ENCODE measurements around the gene GMPPA. TPM values are rescaled to one million over a fixed set of nuclear protein-coding genes. Genes with fewer than 3 reads are reported as not detected.
A peak's percentile ranks its signal among the peaks of the same experiment; 100 is the strongest.

GMPPA gene
- total RNA-seq, 1 experiment from 2014 or later = 81.6 TPM

DNA sequence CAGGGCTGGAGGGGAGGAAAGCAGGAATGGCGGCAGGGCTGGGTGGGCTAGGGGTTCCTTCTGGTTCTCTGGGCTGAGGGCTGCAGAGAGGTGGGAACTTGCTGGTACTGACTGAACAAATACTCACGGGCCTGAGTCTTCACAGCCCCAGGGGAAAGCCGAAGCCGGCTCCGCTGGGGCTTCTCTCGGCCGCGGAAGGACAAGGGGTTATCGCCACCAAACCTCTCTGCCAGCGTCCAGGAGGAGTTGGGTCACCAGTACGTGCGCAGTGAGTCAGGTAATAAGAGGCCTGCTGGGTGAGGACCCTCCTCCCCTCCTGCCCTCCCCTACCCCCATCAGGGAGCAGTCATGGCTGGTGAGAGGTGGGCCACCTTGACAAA is 13.5 kb upstream of the GMPPA start:
- no peak for DNase-seq (ENCODE audit: low read depth)

DNA sequence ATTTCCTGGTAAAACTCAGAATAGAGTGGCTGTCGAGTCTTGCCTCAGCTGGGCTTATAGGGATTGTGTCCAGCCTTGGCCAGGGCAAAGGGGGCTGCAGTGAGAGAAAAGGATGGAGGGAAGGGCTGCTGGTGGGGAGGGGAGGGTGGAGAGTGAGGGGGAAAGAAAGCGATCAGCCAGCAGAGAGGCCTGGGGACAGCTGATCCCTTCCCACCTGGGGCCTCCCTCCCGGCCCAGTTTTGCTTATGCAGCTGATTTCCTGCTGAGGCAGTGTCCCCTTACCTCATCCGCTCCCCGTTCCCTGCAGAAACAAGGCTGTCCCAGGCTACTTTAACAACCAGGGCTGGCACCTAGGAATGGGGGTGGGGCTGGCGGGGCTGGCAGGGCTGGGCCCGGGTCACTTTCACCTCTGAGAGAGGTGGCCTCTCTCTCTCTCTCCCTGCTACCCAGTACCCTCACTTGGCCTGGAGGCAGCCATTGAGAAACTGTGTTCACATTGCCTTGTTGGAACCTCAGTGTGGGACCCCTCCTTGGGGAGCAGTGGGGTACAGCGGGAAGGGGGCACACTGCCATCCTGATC is 12.2 kb upstream of the GMPPA start:
- no peak for DNase-seq (ENCODE audit: low read depth)

DNA sequence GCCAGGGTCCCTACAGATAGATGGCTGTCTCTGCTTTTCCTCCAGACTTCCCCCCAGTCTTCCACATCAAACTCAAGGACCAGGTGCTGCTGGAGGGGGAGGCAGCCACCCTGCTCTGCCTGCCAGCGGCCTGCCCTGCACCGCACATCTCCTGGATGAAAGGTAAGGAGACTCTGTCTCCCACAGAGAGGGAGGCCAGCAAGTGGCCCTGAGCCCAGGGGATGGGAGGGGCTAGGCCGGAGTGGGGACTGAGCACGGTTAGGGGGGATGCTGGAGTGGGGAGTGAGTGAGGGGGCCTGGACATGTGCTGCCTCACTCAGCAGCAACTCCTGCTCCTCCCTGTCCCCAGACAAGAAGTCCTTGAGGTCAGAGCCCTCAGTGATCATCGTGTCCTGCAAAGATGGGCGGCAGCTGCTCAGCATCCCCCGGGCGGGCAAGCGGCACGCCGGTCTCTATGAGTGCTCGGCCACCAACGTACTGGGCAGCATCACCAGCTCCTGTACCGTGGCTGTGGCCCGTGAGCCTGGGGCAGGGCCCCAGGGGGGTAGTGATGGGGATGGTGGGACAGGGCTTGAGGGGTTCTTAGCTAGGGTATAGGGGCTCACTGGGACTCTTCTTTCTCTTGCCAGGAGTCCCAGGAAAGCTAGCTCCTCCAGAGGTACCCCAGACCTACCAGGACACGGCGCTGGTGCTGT is 10.4 kb upstream of the GMPPA start:
- DNase-seq (ENCODE audit: low read depth) = no peak

DNA sequence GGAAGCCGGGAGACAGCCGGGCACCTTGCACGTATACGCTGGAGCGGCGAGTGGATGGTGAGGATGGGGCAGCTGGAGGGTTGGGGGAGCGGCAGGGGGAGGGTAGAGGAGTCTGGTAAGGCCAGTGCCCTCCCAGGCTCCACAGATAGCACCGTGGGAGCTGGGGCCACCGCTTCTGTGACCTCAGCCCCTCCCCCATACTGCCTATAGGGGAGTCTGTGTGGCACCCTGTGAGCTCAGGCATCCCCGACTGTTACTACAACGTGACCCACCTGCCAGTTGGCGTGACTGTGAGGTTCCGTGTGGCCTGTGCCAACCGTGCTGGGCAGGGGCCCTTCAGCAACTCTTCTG is 9.9 kb upstream of the GMPPA start:
- no peak for DNase-seq (ENCODE audit: low read depth)

DNA sequence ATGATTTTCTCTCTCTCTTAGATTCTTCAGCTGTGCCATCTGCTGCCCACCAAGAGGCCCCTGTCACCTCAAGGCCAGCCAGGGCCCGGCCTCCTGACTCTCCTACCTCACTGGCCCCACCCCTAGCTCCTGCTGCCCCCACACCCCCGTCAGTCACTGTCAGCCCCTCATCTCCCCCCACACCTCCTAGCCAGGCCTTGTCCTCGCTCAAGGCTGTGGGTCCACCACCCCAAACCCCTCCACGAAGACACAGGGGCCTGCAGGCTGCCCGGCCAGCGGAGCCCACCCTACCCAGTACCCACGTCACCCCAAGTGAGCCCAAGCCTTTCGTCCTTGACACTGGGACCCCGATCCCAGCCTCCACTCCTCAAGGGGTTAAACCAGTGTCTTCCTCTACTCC is 9.4 kb upstream of the GMPPA start:
- no peak for DNase-seq (ENCODE audit: low read depth)

DNA sequence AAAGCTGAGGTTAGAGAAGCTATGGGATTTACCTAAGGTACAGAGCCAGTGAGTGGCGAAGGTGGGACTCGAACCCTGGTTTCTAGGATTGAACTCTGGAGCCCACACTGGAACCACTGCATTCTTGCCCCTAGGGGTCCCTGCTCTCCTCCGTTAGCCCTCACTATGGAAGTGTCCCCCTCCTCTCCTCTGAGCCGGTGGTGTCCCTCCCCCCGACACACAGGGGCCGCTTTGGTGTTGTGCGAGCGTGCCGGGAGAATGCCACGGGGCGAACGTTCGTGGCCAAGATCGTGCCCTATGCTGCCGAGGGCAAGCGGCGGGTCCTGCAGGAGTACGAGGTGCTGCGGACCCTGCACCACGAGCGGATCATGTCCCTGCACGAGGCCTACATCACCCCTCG is 8.5 kb upstream of the GMPPA start:
- DNase-seq (ENCODE audit: low read depth) = no peak

DNA sequence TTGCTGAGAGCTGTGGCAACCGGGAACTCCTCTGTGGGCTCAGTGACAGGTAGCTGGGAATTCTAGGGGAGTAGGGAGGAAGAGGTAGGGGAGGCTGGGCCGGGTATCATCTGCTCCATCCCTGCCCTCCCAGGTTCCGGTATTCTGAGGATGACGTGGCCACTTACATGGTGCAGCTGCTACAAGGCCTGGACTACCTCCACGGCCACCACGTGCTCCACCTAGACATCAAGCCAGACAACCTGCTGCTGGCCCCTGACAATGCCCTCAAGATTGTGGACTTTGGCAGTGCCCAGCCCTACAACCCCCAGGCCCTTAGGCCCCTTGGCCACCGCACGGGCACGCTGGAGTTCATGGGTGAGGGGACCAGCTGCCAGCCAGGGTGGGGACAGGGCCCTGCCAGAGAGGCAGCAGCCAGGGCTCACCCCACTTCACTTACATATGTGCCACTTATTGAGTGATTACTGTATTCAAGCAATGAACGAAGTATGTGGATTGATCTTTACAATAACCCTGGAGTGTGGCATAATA is 8.0 kb upstream of the GMPPA start:
- DNase-seq (ENCODE audit: low read depth) = no peak

DNA sequence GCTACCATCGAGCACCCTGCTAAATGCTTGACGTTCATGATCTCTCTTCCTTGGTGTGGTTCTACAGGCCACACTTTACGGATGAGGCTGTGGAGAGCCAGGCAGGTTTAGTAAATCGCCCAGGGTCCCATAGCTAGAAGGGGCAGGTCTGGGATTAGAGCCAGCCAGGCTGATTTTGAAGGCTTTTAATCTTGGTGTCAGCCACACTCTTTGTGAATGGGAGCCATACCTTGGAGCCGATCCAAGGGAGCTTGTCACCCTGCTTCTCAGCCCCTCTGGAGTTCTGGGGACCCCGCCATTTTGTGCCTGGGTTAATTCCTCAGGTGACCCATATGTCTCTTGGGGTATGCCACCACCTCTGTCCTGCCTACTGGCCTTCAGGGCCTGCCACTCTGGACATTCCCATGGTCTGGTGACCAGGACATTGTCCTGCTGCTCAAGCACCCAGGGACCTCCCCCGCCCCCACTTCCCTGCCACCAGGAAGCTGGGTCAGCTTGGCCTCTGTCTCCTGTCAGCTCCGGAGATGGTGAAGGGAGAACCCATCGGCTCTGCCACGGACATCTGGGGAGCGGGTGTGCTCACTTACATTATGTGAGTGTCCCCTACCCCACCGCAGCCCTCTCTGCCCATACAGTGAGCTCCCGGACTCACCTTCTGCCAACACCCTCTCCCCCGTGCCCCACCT is 7.3 kb upstream of the GMPPA start:
- DNase-seq (ENCODE audit: low read depth) = no peak

DNA sequence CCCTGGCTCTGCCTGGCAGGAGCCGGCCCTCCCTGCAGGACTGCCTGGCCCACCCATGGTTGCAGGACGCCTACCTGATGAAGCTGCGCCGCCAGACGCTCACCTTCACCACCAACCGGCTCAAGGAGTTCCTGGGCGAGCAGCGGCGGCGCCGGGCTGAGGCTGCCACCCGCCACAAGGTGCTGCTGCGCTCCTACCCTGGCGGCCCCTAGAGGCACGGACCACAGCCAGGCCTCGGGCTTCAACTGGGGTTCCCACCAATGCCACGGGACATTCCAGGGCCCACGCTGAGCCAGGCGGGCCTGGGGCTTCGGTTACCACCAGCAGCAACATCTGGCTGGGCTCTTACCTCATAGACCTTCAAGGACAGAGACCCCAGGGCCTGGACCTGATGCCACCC is 6.1 kb upstream of the GMPPA start:
- no peak for DNase-seq (ENCODE audit: low read depth)

DNA sequence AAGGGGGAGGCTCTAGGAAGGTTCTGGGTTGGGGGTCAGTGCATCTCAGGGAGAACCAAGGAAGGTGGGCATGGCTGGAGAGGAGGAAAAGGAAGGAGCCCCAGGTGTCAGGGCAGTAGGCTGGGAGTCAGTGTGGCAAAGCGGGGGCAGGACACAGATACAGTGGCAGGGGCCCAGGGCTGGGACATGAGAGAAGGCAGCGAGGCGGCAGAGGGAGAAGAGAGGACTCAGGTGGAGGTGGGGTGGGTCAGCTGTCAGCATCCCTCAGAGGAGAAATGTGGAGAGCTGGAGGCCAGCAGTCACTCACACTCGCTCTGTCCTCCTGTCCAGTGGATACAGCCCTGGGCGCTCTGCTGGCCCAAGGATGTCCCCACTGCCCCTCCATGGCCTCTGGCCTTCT is 5.6 kb upstream of the GMPPA start:
- no peak for DNase-seq (ENCODE audit: low read depth)

DNA sequence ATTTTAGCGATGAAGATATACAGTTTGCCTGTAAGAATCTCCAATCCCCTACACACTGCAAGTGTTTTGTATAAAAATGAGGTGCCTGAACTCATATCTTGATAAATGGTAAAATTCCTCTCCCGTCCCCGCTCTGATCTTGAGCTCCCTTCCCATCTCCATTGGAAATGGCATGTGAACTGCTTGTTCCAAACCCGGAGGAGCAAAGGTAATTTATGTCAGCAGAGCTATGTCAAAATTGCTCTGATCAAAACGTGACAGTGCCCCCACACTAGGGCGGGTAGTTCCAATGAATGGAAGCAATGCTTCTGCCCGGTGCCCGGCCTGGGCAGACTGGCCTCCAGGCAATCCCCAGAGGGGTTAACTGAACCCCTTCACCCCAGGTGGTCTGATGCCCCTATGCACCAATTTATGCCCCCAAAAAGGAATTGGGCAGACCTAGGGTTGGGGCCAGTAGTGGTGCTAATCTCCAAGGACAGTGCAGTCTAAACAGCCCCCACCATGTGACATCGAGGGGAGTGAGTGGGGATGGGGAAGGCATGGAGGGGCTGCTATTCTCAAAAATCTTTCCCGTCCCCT is 3.6 kb upstream of the GMPPA start:
- no peak for DNase-seq (ENCODE audit: low read depth)

DNA sequence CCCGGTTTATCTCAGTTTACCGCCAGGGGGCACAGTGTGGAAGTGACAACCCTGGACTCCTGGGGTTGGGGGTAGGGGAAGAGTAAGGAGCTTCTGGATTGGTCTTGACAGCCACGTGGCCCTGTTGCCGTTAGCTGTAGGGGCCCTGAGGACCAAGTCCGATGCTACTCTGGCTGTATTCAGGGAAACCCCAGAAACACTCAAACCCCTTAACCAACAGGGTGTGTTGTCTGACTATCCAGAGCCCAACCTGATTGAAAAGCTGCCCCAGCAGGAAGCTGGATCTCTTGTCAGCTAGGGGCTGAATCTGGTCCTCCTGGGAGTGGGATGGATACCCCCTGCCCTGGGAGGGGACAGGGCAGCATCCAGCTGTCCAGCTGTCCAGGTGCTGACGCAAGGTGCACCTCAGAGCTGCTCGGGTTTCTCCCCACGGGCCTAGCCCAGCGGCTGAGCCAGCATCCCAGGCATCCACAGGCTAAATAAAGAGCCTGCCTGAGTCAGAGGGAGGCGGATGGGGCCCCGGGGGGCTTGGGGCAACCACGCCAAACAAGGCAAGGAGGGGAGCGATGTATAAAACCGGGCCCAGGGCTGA is 3.1 kb upstream of the GMPPA start:
- DNase-seq (ENCODE audit: low read depth) = peak; percentile 66

DNA sequence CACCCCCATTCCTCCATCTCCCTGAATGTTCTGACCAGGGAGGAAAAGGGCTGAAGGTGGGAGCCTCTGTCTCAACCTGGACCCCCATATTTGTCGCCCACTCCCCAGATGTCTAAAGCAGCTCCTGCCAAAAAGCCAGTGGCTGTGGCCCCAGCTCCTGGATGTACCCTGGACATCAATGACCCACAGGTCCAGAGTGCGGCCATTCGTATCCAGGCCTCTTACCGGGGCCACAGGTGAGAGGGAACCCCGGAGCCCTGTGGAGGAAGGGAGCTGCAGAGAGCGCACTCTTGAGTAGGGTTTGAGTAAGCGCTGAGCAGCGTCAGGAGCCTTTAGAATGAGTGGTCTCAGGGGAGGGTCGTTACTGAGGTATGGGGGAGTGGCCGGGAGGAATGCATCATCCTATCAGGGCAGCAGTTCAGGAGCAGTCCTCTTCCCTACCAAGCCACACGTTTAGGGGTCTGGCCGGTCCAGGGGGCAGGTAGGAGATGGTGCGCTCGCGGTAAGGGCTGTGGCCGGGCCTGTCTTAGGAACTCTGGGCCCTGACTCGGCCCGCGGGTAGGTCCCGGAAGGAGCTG is 2.4 kb upstream of the GMPPA start:
- no peak for DNase-seq (ENCODE audit: low read depth)

DNA sequence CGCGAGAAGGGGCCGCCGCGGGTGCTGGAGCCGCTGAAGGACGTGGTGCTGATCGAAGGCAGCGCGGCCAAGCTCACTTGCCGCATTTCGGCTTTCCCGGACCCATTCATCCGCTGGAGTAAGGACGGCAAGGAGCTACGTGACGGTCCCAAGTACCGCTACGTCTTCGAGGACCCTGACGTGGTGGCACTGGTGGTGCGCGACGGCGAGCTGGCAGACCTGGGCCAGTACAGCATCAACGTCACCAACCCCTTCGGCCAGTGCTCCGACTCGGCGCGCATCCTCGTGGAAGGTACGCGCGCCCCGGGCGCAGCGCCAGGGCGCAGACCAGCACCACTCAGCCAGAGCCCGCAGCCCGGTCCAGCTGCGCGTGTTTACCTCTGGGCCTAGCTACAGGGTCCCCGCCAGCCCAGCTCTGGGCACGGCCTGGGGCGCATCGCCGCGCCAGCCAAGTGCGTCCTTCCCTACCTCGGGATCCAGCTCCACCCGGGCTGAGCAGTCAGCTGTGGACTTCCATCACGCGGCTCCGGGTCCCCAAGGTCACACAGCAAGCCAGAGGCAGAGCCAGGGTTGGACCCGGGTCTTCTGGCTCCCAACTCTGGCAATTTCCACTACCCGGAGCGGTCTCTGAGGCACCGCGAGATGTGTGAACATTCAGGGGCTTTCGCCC is 1.7 kb upstream of the GMPPA start:
- DNase-seq (ENCODE audit: low read depth) = no peak

DNA sequence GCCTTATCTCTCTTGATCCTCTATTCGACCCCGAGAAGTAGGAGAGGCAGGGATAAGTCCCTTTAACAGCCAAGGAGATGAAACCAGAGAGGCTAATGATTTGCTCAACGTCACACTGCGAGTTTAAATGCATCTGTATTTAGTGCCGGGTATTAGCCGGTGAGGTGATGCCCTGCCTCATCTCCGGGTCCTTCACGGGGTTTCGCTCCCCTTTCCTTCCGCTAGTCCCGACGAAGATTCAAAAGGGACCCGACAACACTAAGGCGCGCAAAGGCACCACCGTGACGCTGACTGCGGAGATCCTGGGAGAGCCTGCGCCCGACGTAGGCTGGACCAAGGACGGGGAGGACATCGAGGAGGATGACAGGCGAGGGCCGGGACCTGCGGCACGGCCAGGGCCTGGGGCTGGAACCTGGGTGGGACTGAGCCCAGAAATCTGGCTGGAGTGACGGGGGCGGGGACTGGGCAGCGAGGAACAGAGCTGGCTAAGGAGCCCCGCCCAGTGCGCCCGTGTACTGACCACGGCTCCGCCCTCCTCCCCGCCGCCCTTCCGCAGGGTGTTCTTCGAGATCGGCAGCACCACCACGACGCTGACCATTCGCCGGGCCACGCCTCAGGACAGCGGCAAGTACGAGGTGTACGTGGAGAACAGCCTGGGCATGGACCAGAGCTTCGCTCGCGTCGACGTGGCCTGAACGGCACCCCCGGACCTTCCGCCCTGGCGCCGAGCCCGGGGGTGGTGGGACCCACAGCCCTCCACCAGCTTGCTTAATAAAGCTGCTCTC is 1.0 kb upstream of the GMPPA start:
- DNase-seq (ENCODE audit: low read depth) = peak; percentile 86

DNA sequence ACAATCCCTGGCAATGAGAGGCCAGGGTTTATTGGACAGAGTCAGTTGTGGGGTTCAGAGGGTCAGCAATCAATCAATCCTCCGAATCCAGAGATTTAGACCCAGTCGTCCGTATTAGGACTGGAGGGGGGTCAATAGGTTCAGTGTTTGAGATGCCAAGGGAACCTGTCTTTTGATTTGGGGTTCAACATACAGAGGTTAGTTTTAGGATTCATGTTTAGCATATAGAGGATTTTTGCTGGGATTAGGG is 292 bp downstream of the GMPPA start:
- DNase-seq (ENCODE audit: low read depth) = no peak

DNA sequence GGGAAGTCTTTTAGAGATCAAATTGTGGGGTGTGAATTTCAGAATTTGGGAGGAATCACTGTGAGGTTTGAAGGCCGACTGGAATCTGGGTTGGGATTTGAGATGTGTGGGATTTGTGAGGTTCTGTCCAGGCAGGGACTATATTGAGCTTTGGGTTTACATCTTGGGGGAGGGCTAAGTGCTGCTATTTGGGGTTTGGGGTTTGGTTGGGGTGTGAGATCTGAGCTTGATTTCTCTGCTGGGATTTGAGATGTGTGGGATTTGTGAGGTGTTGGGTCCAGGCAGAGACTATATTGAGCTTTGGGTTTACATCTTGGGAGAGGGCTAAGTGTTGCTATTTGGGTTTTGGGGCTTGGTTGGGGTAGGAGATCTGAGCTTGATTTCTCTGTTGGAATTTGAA is 864 bp downstream of the GMPPA start:
- no peak for DNase-seq (ENCODE audit: low read depth)

DNA sequence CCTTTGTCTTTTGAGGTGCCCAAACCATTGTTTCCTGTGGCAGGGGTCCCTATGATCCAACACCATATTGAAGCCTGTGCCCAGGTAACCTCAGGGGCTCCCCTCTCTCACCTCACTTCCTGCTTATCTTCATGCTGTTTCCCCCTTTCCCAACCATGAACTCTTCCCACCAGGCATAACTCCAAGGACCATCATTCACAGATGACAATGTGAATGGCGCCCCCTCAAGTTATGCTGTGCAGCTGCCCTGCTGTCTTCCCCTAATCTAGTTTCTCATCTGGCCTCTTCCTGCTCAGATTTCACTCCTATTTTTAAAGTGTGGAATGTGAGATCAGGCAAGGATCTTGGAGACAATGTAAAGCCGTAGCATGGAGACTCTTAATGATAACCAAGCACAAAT is 1.4 kb downstream of the GMPPA start:
- peak; percentile 47 for DNase-seq (ENCODE audit: low read depth)

DNA sequence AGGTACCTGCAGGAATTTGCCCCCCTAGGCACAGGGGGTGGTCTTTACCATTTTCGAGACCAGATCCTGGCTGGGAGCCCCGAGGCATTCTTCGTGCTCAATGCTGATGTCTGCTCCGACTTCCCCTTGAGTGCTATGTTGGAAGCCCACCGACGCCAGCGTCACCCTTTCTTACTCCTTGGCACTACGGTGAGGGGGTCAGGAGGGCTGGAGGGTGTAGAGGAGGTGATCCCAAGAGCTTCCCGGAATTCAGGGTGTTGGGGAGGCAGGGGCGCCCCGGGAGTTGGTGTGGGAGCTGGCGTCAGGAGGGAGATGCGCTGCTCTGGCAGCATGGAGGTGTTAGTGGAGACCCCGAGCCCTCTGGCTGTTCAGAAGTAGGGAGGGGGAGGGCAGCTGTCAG is 3.2 kb downstream of the GMPPA start:
- DNase-seq (ENCODE audit: low read depth) = no peak

DNA sequence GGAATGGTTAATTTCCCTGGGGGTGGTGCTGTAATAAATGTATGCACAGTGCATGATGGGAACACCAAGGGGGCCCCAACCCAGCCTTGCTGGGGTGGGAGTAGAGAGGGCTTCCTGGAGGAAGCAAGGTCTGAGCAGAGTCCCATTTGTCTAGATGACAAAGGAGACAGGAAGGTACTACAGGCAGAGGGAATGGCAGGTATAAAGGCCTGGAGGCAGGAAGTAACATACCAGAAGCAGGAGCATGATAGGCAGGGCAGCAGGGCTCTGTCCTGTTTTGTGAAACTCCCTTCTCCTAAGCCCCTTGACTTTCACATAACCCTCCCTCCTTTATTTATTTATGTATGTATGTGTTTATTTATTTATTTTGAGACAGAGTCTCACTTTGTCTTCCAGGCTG is 3.9 kb downstream of the GMPPA start:
- no peak for DNase-seq (ENCODE audit: low read depth)

DNA sequence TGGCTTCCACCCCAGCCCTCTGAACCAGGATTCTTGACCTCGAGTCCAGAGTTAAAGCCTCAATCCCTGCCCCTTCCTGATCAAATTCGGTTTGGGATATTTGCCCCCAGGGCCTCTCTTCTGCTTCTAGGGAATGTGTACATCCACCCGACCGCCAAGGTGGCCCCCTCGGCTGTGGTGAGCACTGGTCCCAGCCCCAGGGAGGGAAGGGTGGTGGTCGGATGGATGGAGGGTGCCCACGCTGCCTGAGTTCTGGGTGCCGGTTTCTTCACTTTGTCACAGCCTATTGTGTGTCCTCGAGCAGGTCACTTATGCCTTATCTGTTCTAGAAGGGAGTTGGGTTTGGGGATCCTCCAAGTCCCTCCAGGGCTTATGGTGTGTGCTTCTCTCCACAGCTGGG is 6.9 kb downstream of the GMPPA start:
- DNase-seq (ENCODE audit: low read depth) = no peak
